Nephron (organoid): ENCODE measurements around the gene HNRNPR.

Experiments used
- H3K27ac Mint-ChIP-seq, 3 experiments: 2 replicates each; pipeline ENCODE4 v1.8.0; 2020; ENCODE audit warnings: mixed read lengths in 3 of 3, mild to moderate bottlenecking in 2 of 3, moderate library complexity in 1 of 3
- H3K27me3 Mint-ChIP-seq: 2 replicates; pipeline ENCODE4 v1.8.0; 2021; ENCODE audit warnings: low read depth, mild to moderate bottlenecking, moderate library complexity, mixed read lengths
- H3K36me3 Mint-ChIP-seq: 2 replicates; pipeline ENCODE4 v1.8.0; 2020; ENCODE audit warnings: low read depth, mixed read lengths
- H3K4me1 Mint-ChIP-seq: 2 replicates; pipeline ENCODE4 v1.8.0; 2020; ENCODE audit warnings: mixed read lengths
- H3K4me3 Mint-ChIP-seq, 3 experiments: 2 replicates each; pipeline ENCODE4 v1.8.0; 2020; ENCODE audit warnings: mild to moderate bottlenecking in 3 of 3, mixed read lengths in 3 of 3, moderate library complexity in 2 of 3
- H3K9me3 Mint-ChIP-seq: 2 replicates; pipeline ENCODE4 v1.8.0; 2020; ENCODE audit warnings: mixed read lengths
- TF ChIP-seq, protein P1 (sequence below), 3 experiments: fragments of 200-600 bp; sonication (generic); IDR thresholded peaks; one replicate each; pipeline ENCODE4 v1.5.0; 2021; ENCODE audit warnings: antibody characterized with exemption in 3 of 3; ENCODE audit not compliant: unreplicated experiment in 3 of 3

Gene HNRNPR

DNA sequence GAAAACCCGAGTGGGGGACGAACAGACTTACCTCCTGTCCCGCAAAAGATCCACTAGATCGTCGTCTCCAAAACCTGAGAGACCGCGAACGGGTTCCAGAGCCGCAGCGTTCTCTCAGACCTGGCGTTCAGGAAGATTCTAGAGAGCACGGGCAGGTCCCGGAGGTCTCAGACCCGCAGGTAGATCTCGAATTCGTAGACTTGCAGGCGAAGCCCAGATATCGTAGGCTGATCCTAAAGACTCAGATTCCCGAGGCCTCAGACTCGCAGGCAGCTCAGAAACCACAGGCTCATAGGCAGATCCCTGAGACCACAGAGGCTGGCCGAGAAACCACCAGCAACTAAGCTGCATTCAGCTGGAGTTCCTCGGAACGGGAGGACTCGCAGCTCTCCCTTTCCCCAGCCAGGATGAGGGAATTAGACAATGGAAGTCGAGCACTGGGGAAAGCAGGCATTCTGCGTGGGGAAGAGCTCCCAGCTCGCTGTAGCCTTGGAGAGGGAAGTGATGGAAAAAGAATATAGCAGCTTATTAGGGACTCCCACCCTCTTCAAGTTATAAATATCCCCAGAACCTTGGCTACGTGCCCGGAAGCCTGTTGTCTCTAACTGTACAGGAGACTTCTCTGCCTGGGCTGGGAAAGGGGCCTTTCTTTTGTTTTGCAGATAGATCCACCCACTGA is 25.4 kb upstream of the HNRNPR start, which contains the start of gene ZNF436:
TSS of gene ZNF436 (minus strand) at position 502 of the 679 bp plus-strand sequence. CDS start 1,831 bp downstream, outside the sequence.
- peaks cover 49% of the 10 kb centered on the region for H3K4me1 Mint-ChIP-seq
- H3K9me3 Mint-ChIP-seq = peaks cover 29% of the 10 kb centered on the region
- TF ChIP-seq, protein P1, sequence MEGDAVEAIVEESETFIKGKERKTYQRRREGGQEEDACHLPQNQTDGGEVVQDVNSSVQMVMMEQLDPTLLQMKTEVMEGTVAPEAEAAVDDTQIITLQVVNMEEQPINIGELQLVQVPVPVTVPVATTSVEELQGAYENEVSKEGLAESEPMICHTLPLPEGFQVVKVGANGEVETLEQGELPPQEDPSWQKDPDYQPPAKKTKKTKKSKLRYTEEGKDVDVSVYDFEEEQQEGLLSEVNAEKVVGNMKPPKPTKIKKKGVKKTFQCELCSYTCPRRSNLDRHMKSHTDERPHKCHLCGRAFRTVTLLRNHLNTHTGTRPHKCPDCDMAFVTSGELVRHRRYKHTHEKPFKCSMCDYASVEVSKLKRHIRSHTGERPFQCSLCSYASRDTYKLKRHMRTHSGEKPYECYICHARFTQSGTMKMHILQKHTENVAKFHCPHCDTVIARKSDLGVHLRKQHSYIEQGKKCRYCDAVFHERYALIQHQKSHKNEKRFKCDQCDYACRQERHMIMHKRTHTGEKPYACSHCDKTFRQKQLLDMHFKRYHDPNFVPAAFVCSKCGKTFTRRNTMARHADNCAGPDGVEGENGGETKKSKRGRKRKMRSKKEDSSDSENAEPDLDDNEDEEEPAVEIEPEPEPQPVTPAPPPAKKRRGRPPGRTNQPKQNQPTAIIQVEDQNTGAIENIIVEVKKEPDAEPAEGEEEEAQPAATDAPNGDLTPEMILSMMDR (IDR thresholded peaks at IDR 0.05; ENCODE audit: unreplicated experiment in 3 of 3) = peak in 1 of 3 experiments; percentile 5
- no peaks in the 10 kb centered on the region for H3K27me3 Mint-ChIP-seq
- H3K27ac Mint-ChIP-seq = peak within 1 kb of the TSS; percentile 98 to 99 (median 99)
- H3K4me3 Mint-ChIP-seq = peak within 1 kb of the TSS; percentile 89 to 99 (median 99)
- H3K36me3 Mint-ChIP-seq = peaks cover 47% of the 10 kb centered on the region

DNA sequence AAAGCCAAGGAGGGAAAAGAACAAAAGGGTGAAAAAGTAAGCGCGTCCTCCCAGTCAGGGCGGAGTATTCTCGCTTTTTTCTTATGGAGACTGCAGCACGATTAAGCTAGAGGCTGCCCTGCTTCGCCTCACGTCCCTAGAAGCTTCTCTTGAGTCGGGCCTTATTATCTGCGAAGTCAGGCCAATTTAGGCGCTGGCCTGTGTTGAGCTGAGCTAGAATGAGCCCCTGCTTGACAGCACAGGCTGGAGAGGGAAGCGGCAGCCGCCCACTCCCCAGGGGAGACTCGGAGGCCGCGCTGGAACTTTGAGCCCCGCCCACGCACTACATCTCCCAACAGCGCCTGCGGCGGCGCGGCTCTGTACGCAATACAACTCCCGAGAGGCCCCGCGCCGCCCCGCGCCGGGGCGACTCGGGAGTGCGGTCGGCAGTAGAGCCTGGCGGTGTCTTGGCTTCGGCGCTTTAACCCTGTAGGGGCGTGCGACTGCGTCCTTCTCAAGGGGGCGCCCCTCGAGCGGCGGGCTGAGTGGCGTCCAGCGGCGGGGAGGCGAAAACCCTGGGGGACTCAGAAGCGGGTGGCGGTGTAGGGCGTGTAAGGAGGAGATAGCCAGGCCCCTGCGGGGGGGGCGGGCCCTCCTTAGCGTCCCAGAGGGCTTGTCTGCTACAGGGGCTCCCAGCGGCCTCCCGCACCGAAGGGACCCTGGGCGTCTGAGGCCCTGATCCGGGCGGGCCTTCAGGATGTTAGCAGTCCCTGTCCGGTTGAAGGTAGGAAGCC is 24.7 kb upstream of the HNRNPR start:
- Mint-ChIP-seq H3K27ac (peak overlapping the region; percentile 98 to 99 (median 99)), H3K9me3 (peaks cover 35% of the 10 kb centered on the region), H3K27me3 (no peaks in the 10 kb centered on the region), H3K4me3 (peak overlapping the region; percentile 89 to 99 (median 99)), H3K4me1 (peaks cover 42% of the 10 kb centered on the region), H3K36me3 (peaks cover 55% of the 10 kb centered on the region)
- TF ChIP-seq, protein P1 (IDR thresholded peaks at IDR 0.05; ENCODE audit: unreplicated experiment in 3 of 3) = peak in 1 of 3 experiments; percentile 24

DNA sequence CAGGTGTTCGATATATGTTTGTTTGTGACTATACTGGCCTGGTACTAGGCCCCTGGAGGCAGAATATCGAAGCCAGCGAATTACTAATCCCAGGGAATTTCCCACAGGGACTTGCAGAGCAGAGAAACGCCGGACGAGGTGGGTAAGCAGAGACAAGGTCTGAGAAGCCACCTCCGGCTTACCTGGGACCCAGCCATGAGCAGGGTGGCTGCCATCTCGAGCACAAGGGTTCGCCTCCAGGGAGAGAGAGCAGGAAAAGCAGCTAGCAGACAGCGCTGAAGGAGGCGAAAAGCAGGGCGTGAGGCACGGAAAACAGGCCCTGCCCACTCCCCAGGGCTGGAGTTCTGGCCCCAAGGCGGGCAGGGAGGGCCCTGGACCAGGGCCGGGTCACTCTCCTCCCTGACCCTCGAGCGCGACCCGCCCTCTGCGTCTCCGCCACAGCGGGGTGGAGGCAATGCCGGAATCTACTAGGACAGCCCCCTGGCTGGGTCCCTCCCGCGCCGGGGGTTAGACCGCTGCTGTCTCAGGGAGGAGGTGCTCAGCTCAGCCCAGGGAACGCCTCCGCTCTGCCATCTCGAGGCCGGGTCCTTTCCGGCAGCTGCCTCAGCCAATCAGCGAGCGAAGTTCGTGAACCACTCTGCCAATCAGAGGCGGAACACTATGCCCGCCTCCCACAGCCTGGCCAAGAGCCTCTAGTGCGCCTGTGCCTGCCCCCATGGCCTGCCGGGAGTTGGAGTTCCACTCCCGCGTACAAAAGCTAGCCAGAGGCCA is 23.9 kb upstream of the HNRNPR start:
- Mint-ChIP-seq H3K27ac (peak overlapping the region; percentile 98 to 99 (median 99)), H3K36me3 (peaks cover 62% of the 10 kb centered on the region), H3K27me3 (peaks cover 2% of the 10 kb centered on the region), H3K9me3 (peaks cover 43% of the 10 kb centered on the region), H3K4me3 (peak overlapping the region; percentile 89 to 99 (median 99)), H3K4me1 (peaks cover 41% of the 10 kb centered on the region)
- TF ChIP-seq, protein P1 (IDR thresholded peaks at IDR 0.05; ENCODE audit: unreplicated experiment in 3 of 3) = no peak

DNA sequence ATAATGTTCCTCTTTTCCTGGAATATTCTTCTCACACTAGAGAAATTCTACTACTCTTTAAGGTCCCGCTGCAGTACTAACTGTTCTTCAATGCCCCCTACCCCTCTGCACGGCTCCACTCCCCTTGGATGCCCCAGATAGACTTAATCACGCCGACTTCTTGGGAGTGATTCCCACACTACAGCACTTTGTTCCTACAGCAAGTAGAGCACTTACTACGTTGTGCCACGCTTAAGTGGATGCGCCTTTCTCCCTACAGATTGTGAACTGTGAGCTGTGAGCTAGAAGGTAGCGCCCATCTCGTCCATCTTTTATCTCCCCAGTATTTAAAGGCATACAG is 23.3 kb upstream of the HNRNPR start:
- Mint-ChIP-seq H3K27ac (peak overlapping the region; percentile 91 to 99 (median 98)), H3K9me3 (peaks cover 48% of the 10 kb centered on the region), H3K27me3 (peaks cover 6% of the 10 kb centered on the region), H3K4me1 (peaks cover 38% of the 10 kb centered on the region), H3K36me3 (peaks cover 68% of the 10 kb centered on the region), H3K4me3 (peak overlapping the region; percentile 89 to 99 (median 99))
- TF ChIP-seq, protein P1 (IDR thresholded peaks at IDR 0.05; ENCODE audit: unreplicated experiment in 3 of 3) = no peak

DNA sequence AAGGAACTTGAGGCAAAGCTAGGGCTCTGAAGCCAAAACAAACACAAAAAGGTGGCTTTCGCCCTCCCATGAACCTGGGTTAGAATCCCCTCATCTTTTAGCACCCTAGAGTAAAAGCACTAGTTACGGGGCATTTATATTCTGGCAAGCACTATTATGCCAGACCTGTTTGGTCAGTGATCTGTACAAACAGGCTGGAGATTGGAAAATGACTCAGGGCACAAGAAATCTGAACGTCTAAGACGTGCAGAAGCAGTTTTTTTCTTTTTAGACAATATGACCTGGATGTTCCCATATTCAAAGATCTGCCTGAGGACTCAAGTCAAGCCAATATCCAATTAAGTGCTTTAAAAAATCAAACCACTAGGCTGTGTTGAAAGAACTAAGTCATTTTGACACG is 22.5 kb upstream of the HNRNPR start:
- Mint-ChIP-seq H3K4me1 (peaks cover 29% of the 10 kb centered on the region), H3K27me3 (peaks cover 6% of the 10 kb centered on the region)
- TF ChIP-seq, protein P1 (IDR thresholded peaks at IDR 0.05; ENCODE audit: unreplicated experiment in 3 of 3) = no peak

More for the DNA sequence above, 22.5 kb upstream of the HNRNPR start:
- Mint-ChIP-seq H3K27ac (peak overlapping the region in 2 of 3 experiments; percentile 22 to 40), H3K4me3 (peak overlapping the region; percentile 89 to 99 (median 99)), H3K9me3 (peaks cover 55% of the 10 kb centered on the region), H3K36me3 (peaks cover 68% of the 10 kb centered on the region)
